Gastrocnemius medialis (tissue), 4 donors: ENCODE results near the gene ALK. TPM values are rescaled to one million over a fixed set of nuclear protein-coding genes. Genes with fewer than 3 reads are reported as not detected.

Experiments used
- ATAC-seq, 2 donors: fragments of 150-250 bp; one replicate each; pipeline ENCODE4 v1.9.1; 2016
- DNase-seq, 2 donors: peaks; one replicate each; pipeline ENCODE4 v3.0.0-alpha.2; 2019
- H3K27ac ChIP-seq, 4 donors: fragments of 200-600 bp; sonication (generic); 1 replicate in 1 of 4; 2 replicates in 3 of 4; pipeline ENCODE4 v1.5.1; 2016 to 2018; ENCODE audit warnings: mild to moderate bottlenecking in 2 of 4, moderate library complexity in 1 of 4
- H3K27me3 ChIP-seq, 3 donors: fragments of 200-600 bp; sonication (generic) in 2 of 3; 1 replicate in 1 of 3; 2 replicates in 2 of 3; pipeline versions ENCODE4 v1.5.1 to v1.6.0; 2016 to 2019; ENCODE audit warnings: mild to moderate bottlenecking in 1 of 3, moderate library complexity in 1 of 3
- H3K36me3 ChIP-seq, 2 donors: fragments of 200-600 bp; sonication (generic) in 1 of 2; one replicate each; pipeline ENCODE4 v1.5.1; 2017 to 2018
- H3K4me1 ChIP-seq, 2 donors: fragments of 200-600 bp; sonication (generic) in 1 of 2; one replicate each; pipeline ENCODE4 v1.5.1; 2016 to 2017; ENCODE audit warnings: mild to moderate bottlenecking in 2 of 2
- H3K4me3 ChIP-seq, 4 donors: fragments of 200-600 bp; sonication (generic) in 3 of 4; 1 replicate in 1 of 4; 2 replicates in 3 of 4; pipeline ENCODE4 v1.5.1; 2016 to 2019; ENCODE audit warnings: mild to moderate bottlenecking in 2 of 4
- H3K9me3 ChIP-seq, 3 donors: fragments of 200-600 bp; sonication (generic) in 2 of 3; 1 replicate in 1 of 3; 2 replicates in 2 of 3; pipeline ENCODE4 v1.5.1; 2016 to 2019
- POLR2A ChIP-seq, 2 donors: fragments of 450-650 bp; IDR thresholded peaks; one replicate each; pipeline ENCODE4 v1.6.1; 2017; ENCODE audit warnings: antibody characterized with exemption in 2 of 2, mild to moderate bottlenecking in 2 of 2, moderate library complexity in 2 of 2
- in situ Hi-C, 4 donors: fragments of 200-750 bp; cut with MboI; loops; one replicate each; pipeline versions ENCODE4 v1.15.0 to v1.8.0; 2017; ENCODE audit warnings: low sequenced_read_pairs in 4 of 4
- intact Hi-C: fragments of 100-400 bp; cut with DNase I; formaldehyde crosslinking; loops from one replicate; pipeline ENCODE4 v1.15.1; 2023; ENCODE audit warnings: low total_unique reads
- total RNA-seq, 4 donors: library from RNA; depleted of rRNA; stranded (reverse); fragments of >200 nt; gene quantifications; one replicate each; pipeline versions ENCODE4 v1.1.0 to v1.2.3, GENCODE V29; 2016
- TF ChIP-seq, protein P1 (sequence below), 5 experiments: fragments of 450-650 bp in 3 of 5; fragments of 200-600 bp in 2 of 5; sonication (generic) in 2 of 5; IDR thresholded peaks in 4 of 5; conservative IDR thresholded peaks in 1 of 5; 1 replicate in 4 of 5; 2 replicates in 1 of 5; pipeline ENCODE4 v1.5.1; 2016 to 2019; ENCODE audit warnings: antibody characterized with exemption in 5 of 5, mild to moderate bottlenecking in 3 of 5, moderate library complexity in 3 of 5

The ALK gene
- total RNA-seq, 4 donors from 2014 or later, result not detected

DNA sequence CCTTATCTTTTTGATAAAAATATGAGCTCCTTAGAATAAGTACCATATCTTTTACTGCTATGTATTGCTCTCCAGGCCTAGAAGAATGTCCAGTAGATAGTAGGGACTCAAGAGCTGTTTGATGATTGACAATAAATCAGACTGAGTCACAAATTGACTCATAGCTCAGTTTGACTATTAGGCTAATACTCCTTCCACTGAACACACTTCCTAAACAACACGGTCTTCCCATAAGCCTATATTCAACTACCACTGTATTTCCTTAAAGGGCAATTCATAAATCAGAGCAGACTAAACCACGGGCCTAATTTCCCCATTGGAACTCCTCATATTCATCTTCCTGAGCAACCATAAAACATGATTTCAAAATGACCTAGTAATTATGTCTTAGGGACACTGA is 258.5 kb downstream of the ALK start:
- Histone ChIP-seq H3K36me3 (no peaks in the 10 kb centered on the region), H3K4me1 (no peaks in the 10 kb centered on the region), H3K4me3 (no peak overlapping the region), H3K27ac (no peak overlapping the region), H3K9me3 (no peaks in the 10 kb centered on the region), H3K27me3 (no peaks in the 10 kb centered on the region)
- no peak for TF ChIP-seq POLR2A (IDR thresholded peaks at IDR 0.05)
- TF ChIP-seq, protein P1, sequence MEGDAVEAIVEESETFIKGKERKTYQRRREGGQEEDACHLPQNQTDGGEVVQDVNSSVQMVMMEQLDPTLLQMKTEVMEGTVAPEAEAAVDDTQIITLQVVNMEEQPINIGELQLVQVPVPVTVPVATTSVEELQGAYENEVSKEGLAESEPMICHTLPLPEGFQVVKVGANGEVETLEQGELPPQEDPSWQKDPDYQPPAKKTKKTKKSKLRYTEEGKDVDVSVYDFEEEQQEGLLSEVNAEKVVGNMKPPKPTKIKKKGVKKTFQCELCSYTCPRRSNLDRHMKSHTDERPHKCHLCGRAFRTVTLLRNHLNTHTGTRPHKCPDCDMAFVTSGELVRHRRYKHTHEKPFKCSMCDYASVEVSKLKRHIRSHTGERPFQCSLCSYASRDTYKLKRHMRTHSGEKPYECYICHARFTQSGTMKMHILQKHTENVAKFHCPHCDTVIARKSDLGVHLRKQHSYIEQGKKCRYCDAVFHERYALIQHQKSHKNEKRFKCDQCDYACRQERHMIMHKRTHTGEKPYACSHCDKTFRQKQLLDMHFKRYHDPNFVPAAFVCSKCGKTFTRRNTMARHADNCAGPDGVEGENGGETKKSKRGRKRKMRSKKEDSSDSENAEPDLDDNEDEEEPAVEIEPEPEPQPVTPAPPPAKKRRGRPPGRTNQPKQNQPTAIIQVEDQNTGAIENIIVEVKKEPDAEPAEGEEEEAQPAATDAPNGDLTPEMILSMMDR (IDR thresholded peaks at IDR 0.05 in 4 of 5, conservative IDR thresholded peaks at IDR 0.05 in 1 of 5), result no peak
- no peak for ATAC-seq
- intact Hi-C loops, result no loop called here
- no peak for DNase-seq
- in situ Hi-C loops, result no loop called here

DNA sequence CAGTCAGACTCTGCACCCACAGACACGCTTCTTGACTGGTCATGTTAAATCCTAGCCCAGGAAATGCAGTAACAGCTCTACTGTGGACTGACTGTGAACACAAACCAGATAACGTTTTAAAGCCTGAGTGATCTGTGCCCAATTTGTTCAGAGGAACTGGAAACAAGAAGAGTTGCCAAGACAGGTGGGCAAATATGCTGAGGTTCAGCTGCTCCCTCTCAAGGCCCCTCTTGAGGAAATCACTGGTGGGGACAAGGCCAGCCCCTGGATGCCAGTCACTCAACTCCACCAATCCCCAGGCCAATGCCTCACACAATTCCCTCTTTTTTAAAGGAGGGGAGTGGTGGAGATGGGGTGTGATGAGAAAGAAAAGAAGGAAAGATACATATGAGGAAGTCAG is 261.2 kb downstream of the ALK start:
- in situ Hi-C loops (no loop called here), intact Hi-C loops (no loop called here)
- no peak overlapping the region for H3K4me3 ChIP-seq
- no peak for ATAC-seq
- H3K36me3 ChIP-seq, result no peaks in the 10 kb centered on the region
- no peaks in the 10 kb centered on the region for H3K4me1 ChIP-seq
- H3K27me3 ChIP-seq, result no peaks in the 10 kb centered on the region
- H3K9me3 ChIP-seq, result no peaks in the 10 kb centered on the region
- TF ChIP-seq, protein P1 (IDR thresholded peaks at IDR 0.05 in 4 of 5, conservative IDR thresholded peaks at IDR 0.05 in 1 of 5), result no peak
- TF ChIP-seq POLR2A (IDR thresholded peaks at IDR 0.05), result no peak
- H3K27ac ChIP-seq, result no peak overlapping the region
- no peak for DNase-seq

DNA sequence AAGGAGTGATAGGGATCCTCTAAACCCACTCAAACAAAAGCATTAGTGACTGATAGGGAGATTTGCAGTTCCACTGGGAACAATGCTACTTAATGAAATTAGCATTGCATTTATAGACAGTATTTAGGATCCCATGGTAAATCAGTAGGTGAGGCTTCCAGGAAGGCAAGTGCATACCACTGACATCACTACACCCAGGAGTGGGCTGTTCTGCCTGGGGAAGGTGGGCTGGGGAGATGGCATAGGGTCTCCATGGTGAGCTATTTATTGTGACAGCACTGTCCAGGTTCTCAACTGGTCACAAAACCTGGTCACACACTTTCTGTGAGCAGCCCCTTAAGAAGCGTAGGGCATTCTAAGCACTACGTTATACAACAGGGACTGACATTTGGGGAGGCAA is 262.2 kb downstream of the ALK start:
- TF ChIP-seq, protein P1 (IDR thresholded peaks at IDR 0.05 in 4 of 5, conservative IDR thresholded peaks at IDR 0.05 in 1 of 5), result no peak
- TF ChIP-seq POLR2A (IDR thresholded peaks at IDR 0.05), result no peak
- Histone ChIP-seq H3K36me3 (no peaks in the 10 kb centered on the region), H3K27ac (no peak overlapping the region), H3K4me1 (no peaks in the 10 kb centered on the region), H3K9me3 (no peaks in the 10 kb centered on the region), H3K4me3 (no peak overlapping the region), H3K27me3 (no peaks in the 10 kb centered on the region)
- no peak for DNase-seq
- ATAC-seq, result no peak
- in situ Hi-C loops (no loop called here), intact Hi-C loops (no loop called here)

DNA sequence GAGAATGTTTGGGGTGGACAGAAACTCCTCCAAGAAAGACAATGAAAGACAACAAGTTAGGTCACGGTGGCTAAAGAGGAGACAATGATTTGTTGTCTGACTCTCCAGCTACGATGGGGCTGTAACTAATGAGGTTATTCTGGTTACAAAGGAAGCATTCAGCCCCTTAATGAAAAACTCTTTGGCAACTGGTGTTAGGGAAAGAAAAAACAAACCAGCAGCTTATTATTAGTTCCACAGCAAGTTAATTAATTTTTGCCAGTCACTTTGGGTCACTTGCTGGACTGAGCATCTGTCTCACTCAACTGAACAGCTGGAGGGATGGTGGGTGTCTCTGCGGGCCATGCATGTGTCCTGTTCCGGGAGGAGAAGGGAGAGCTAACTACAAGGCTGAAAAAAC is 263.7 kb downstream of the ALK start:
- no peaks in the 10 kb centered on the region for H3K36me3 ChIP-seq
- no peaks in the 10 kb centered on the region for H3K9me3 ChIP-seq
- in situ Hi-C loops, result no loop called here
- no peak for TF ChIP-seq POLR2A (IDR thresholded peaks at IDR 0.05)
- TF ChIP-seq, protein P1 (IDR thresholded peaks at IDR 0.05 in 4 of 5, conservative IDR thresholded peaks at IDR 0.05 in 1 of 5), result no peak
- H3K4me1 ChIP-seq, result no peaks in the 10 kb centered on the region
- intact Hi-C loops, result no loop called here
- H3K27me3 ChIP-seq, result no peaks in the 10 kb centered on the region
- H3K4me3 ChIP-seq, result no peak overlapping the region
- ATAC-seq (no peak), DNase-seq (no peak)
- no peak overlapping the region for H3K27ac ChIP-seq

DNA sequence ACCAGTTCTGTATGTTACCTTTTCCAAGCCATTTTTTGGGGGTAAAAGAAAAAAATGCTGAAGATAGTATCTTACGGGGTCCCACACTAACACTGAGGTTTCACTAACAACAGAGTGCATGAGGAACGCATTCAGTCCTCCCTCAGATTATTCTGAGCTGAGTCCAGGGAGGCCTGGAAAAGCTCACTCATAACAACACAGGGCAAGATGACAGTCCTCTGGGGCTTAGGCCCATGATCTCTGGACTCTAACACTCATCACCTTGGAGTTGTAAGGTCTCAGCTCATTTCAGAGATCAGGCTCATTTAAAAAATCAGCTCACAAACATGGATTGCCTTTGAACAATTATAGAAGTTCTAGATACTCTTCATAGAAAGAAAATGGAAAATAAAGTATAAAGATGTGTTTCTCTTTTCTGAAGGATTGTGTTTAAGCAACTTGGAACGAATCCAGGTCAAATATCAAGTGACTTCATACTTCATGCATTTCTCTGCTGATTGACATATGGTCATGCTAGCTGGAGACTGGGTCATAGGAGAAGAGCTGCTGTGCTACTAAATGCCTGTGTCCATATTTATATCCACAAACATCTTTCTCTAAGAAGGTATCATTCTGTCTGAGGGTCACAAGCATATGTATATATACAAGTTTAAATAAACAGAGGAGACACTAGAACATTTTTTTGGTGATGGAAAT is 265.8 kb downstream of the ALK start:
- Histone ChIP-seq H3K4me3 (no peak overlapping the region), H3K9me3 (no peaks in the 10 kb centered on the region), H3K4me1 (no peaks in the 10 kb centered on the region), H3K27me3 (no peaks in the 10 kb centered on the region), H3K27ac (no peak overlapping the region), H3K36me3 (no peaks in the 10 kb centered on the region)
- ATAC-seq, result no peak
- in situ Hi-C loops (no loop called here), intact Hi-C loops (no loop called here)
- no peak for TF ChIP-seq POLR2A (IDR thresholded peaks at IDR 0.05)
- TF ChIP-seq, protein P1 (IDR thresholded peaks at IDR 0.05 in 4 of 5, conservative IDR thresholded peaks at IDR 0.05 in 1 of 5), result no peak
- DNase-seq, result no peak
